HG02571 (cell line): ENCODE data around the gene LACC1.

Source experiments
- ATAC-seq: cut with Tn5 transposase; IDR thresholded peaks from one replicate; pipeline ENCODE4 v1.9.1; 2021; ENCODE audit warnings: mild to moderate bottlenecking, moderate library complexity; ENCODE audit not compliant: unreplicated experiment

Gene LACC1

GRCh38 chr13:43939086-43939485 lies 59.4 kb downstream of the LACC1 start:
- ATAC-seq: no peak

GRCh38 chr13:43942286-43942685 lies 62.6 kb downstream of the LACC1 start:
- no peak for ATAC-seq
